ENCODE measurements around the gene KCNS3.
A peak's percentile ranks its signal among the peaks of the same experiment; 100 is the strongest.

The KCNS3 gene

GRCh38 chr2:17878281-17879136 lies at the start of gene KCNS3:
TSS of gene KCNS3 (plus strand) at chr2:17878667. CDS start at chr2:17931009, 52,342 bp downstream.
- DNase-seq: peak in 1 of 2 experiments; percentile 3

GRCh38 chr2:17830053-17831034 lies 48.1 kb upstream of the KCNS3 start:
- no peak for DNase-seq

GRCh38 chr2:17835516-17835915 lies 43.0 kb upstream of the KCNS3 start:
- no peak for DNase-seq

- no peak for DNase-seq
These were observed 38.5 kb upstream of the KCNS3 start for GRCh38 chr2:17839959-17840358.

- DNase-seq: no peak
These were observed 35.0 kb upstream of the KCNS3 start for GRCh38 chr2:17843457-17843856.

GRCh38 chr2:17845806-17846205 lies 32.7 kb upstream of the KCNS3 start:
- no peak for DNase-seq

- no peak for DNase-seq
These were observed 31.8 kb upstream of the KCNS3 start for GRCh38 chr2:17846676-17847075.

- DNase-seq: no peak
These were observed 31.2 kb upstream of the KCNS3 start for GRCh38 chr2:17847236-17847635.

GRCh38 chr2:17849275-17849674 lies 29.2 kb upstream of the KCNS3 start:
- no peak for DNase-seq

GRCh38 chr2:17850151-17850550 lies 28.3 kb upstream of the KCNS3 start:
- no peak for DNase-seq

GRCh38 chr2:17851731-17852585 lies 26.5 kb upstream of the KCNS3 start:
- peak in 1 of 2 experiments; percentile 23 for DNase-seq

- no peak for DNase-seq
These were observed 24.7 kb upstream of the KCNS3 start for GRCh38 chr2:17853799-17854198.

- DNase-seq: no peak
These were observed 21.4 kb upstream of the KCNS3 start for GRCh38 chr2:17857021-17857420.

GRCh38 chr2:17858064-17858463 lies 20.4 kb upstream of the KCNS3 start:
- DNase-seq: no peak

- no peak for DNase-seq
These were observed 14.9 kb upstream of the KCNS3 start for GRCh38 chr2:17863539-17863938.

- no peak for DNase-seq
These were observed 13.8 kb upstream of the KCNS3 start for GRCh38 chr2:17864676-17865075.

GRCh38 chr2:17867133-17867532 lies 11.3 kb upstream of the KCNS3 start:
- DNase-seq: no peak

- no peak for DNase-seq
These were observed 9.3 kb upstream of the KCNS3 start for GRCh38 chr2:17869128-17869527.

- DNase-seq: no peak
These were observed 6.8 kb upstream of the KCNS3 start for GRCh38 chr2:17871639-17872038.

GRCh38 chr2:17873021-17873420 lies 5.4 kb upstream of the KCNS3 start:
- DNase-seq: no peak

GRCh38 chr2:17876590-17876989 lies 1.9 kb upstream of the KCNS3 start:
- no peak for DNase-seq

GRCh38 chr2:17877811-17878280 lies 621 bp upstream of the KCNS3 start:
- no peak for DNase-seq

Measured in NCI-H187 (cell line).